Breast epithelium (tissue), 3 donors: ENCODE results near the gene PAPPA.

Experiments used
- POLR2A ChIP-seq: fragments of 450-650 bp; IDR thresholded peaks from one replicate; pipeline ENCODE4 v1.6.1; 2016; ENCODE audit warnings: antibody characterized with exemption, mild to moderate bottlenecking, moderate library complexity
- POLR2AphosphoS5 ChIP-seq, 3 donors: sonication (generic); formaldehyde crosslinking; IDR thresholded peaks; one replicate each; pipeline ENCODE4 v1.6.1; 2017; ENCODE audit warnings: antibody characterized with exemption in 3 of 3
- TF ChIP-seq, protein P1 (sequence below), 3 donors: fragments of 450-650 bp; IDR thresholded peaks; one replicate each; pipeline ENCODE4 v1.5.1; 2016 to 2017; ENCODE audit warnings: antibody characterized with exemption in 3 of 3, mild to moderate bottlenecking in 3 of 3, moderate library complexity in 3 of 3

DNA sequence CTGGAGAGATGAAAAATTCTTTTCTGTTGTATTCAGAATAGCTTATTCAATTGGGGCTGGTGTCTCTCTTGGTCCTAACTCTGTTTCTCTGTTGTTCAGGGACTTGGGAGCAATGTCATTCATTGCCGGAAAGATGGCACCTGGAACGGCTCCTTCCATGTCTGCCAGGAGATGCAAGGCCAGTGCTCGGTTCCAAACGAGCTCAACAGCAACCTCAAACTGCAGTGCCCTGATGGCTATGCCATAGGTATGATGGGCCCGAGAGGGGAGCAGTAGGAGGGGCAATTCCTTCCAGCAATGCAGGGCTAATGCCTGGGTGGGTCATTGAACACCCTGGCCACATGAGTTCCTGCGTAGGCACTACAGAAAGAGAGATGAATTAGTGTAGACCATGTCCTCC, 208.9 kb downstream of the PAPPA start:
- TF ChIP-seq, protein P1, sequence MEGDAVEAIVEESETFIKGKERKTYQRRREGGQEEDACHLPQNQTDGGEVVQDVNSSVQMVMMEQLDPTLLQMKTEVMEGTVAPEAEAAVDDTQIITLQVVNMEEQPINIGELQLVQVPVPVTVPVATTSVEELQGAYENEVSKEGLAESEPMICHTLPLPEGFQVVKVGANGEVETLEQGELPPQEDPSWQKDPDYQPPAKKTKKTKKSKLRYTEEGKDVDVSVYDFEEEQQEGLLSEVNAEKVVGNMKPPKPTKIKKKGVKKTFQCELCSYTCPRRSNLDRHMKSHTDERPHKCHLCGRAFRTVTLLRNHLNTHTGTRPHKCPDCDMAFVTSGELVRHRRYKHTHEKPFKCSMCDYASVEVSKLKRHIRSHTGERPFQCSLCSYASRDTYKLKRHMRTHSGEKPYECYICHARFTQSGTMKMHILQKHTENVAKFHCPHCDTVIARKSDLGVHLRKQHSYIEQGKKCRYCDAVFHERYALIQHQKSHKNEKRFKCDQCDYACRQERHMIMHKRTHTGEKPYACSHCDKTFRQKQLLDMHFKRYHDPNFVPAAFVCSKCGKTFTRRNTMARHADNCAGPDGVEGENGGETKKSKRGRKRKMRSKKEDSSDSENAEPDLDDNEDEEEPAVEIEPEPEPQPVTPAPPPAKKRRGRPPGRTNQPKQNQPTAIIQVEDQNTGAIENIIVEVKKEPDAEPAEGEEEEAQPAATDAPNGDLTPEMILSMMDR (IDR thresholded peaks at IDR 0.05), result no peak
- TF ChIP-seq POLR2A, result no peak
- TF ChIP-seq POLR2AphosphoS5 (IDR thresholded peaks at IDR 0.05), result no peak
